SK-N-DZ (cell line): ENCODE results near the gene NT5C1A.

Experiments used
- DNase-seq: peaks from one replicate; pipeline ENCODE4 v3.0.0-alpha.2; 2015; ENCODE audit warnings: low spot score

NT5C1A gene

DNA sequence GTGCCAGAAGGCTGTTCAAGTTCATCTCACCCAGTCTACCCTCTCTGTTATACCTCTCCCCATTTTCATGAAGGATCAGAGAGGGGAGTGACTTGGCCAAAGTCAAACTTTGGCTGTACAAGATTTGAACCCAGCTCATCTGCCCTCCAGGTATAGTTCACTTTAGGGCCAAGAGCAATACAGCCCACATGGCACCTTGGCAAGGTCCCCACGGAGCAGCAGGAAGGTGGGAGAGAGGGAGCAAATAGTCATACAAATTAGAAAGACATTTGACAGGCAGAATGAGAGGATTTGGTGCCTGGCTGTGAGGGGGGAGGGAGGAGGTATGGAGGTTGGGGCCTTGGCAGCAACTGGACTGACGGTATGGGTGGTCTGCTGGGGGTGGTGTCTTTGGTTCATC lies 18.3 kb upstream of the NT5C1A start:
- DNase-seq = no peak

GRCh38 chr1:39689635-39690034 lies 17.7 kb upstream of the NT5C1A start:
- no peak for DNase-seq

- no peak for DNase-seq
Observed at GRCh38 chr1:39689214-39689613, 17.3 kb upstream of the NT5C1A start.

DNA sequence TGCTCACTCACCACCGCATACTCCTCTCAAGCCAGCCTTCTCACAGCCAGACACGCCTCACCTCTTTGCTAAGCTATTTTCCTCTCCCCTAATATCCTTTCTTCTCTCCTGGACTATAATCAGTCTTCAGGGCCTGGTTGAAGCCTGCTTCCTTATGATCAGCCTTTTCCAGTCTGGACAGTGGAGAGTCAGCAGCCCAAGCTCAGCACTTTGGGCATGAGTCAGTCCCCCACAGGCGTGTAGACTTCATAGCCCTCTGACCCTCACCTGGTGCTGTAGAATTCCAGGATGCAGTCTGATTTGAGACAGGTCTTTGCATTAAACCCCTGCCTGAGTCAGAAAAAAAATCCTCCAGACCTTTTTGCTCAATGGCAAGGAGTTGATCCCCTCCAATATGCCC lies 16.8 kb upstream of the NT5C1A start:
- no peak for DNase-seq

GRCh38 chr1:39687243-39687642 lies 15.3 kb upstream of the NT5C1A start:
- no peak for DNase-seq

DNA sequence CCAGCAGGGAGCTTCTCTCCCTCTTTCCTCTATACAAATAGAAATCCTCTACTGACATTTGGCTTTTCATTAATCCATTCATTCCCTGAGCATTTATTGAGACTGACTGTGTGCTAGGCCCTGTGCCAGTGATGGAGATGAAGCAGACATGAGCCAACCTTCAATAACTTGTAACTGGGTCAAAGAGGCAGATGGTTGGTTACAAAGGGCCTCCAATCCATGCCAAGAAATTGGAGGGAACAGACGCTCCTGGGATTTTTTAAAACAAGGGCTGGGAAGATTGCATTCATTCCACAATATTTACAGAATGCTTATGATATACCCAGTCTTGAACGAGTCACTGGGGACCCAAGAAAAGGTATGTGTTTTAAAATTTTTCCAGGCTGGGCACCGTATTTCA lies 13.2 kb upstream of the NT5C1A start:
- no peak for DNase-seq

DNA sequence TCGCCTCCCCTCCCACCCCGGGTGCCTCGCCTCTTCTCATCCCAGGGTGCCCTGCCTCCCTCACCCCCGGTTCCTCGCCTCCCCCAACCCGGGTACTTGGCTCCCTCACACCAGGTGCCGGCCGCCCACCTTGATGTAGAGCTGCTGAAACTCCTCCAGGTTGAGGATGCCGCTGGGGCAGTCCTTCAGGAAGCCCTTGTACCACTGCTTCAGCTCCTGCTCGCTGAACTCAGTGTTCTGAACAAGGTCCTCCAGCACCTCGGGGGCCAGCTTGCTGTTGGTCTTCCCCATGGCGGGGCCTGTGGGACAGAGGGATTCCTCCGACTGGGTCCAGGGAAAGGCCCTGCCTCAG lies 12.4 kb upstream of the NT5C1A start:
- no peak for DNase-seq

DNA sequence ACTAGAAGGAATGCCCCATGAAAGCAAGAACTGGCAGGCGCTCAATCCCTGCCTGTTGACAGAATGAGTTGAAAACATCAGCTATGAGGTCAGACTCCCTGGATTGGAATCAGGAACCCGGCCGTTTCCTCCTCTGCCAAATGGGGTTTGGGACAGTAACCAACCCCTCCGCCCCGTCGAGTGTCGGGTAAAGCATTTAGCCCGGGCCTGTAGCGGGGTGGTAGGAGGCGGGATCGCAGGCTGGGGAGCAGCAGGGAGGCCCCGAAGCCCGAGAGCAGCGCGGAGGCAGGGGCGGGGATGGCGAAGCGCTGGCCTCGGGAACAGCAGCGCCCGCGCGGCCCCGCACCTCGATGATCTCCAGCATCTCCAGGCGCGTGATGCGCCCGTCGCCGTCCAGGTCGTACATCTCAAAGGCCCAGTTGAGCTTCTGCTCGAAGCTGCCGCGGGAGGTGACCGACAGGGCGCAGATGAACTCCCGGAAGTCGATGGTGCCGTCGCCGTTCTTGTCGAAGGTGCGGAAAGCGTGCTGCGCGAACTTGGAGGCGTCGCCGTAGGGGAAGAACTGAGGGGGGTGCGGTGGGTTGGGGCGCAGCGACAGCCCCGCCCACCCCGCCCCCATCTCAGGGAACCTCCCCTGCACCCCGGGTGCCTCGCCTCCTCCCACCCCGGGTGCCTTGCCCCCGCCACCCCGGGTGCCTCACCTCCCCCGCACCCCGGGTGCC lies 11.8 kb upstream of the NT5C1A start:
- DNase-seq = no peak

- no peak for DNase-seq
Observed at GRCh38 chr1:39681999-39682398, 10.1 kb upstream of the NT5C1A start.

GRCh38 chr1:39681294-39681693 lies 9.4 kb upstream of the NT5C1A start:
- no peak for DNase-seq

DNA sequence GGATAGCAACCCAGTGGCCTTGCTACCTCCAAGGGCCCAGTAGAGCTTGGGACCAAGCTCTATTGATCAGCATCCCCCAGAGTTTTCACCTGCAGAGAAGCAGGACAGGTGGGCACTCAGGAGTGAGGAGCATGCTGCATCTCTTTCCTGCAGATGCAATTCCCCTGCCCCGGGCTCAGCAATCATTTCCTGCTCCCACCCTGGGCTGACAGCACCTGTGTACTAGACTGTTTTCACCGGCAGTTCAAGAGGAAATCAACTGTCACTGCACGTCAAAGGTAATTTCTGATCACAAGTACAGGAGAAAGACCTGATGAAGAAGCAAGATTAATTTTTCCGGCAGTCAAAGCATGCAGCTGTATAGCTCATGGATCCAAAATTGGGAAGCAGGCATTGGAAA lies 8.8 kb upstream of the NT5C1A start:
- DNase-seq = no peak

GRCh38 chr1:39679821-39680220 lies 7.9 kb upstream of the NT5C1A start:
- no peak for DNase-seq

DNA sequence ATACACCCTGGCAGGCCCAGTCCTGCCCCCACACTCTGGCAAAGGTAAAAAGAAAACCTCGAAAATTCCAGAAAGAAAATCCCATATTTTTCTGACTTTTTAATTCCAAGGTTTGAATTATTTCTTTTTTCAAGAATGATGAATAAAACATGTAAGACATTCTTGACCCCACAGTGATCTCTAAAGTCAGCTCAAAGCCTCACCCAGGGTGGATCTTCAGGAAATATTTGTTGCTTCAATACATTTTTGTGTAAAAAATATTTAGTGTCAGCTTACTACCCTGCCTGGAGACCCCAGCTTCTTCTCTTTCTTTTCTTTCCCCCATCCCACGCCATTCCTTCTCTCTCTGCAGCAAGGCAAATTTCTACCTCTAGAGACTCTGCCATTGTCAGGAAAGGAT lies 7.0 kb upstream of the NT5C1A start:
- DNase-seq = no peak

GRCh38 chr1:39677645-39678044 lies 5.7 kb upstream of the NT5C1A start:
- DNase-seq = no peak

- DNase-seq = no peak
Observed at GRCh38 chr1:39676948-39677548, 5.1 kb upstream of the NT5C1A start.

DNA sequence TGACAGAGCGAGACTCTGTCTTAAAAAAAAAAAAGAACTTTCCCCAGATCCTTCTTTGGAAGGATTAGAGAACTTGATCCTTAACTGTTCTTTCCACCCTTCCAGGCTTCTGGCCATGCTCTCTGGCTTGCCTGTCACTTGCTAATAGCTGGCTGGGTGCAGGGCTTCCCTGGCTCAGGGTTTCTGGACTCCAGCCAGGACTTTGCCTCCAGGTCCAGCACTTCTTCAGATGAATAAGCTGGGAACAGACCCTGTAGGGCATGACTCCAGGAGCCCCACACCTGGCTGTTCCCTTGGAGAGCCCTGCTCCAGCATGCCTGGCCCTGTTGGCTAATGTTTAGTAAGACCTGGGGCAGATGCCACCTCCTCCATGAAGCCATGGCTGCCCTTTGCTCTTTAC lies 3.3 kb upstream of the NT5C1A start:
- DNase-seq = no peak

DNA sequence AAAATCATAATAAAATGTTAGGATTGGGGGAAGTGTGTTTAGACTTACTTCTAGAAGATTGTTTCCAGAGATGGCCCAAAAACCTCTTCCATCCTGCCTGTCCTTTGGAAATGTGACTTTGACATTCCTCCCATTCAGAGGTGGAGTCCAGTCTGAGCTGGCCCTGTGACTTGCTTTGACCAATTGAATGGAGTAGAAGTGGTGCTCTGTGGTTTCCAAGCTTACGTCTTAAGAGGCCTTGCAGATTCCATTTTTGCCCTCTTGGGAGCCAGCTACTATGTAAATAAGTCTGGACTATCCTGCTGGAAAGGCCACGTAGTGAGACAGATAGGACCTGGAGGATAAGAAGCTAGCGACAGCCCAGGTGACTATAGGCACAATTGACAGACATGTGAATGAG lies 1.3 kb upstream of the NT5C1A start:
- no peak for DNase-seq

GRCh38 chr1:39672551-39672947 lies 642 bp upstream of the NT5C1A start:
- no peak for DNase-seq

- DNase-seq = no peak
Observed at GRCh38 chr1:39671433-39671792, 494 bp downstream of the NT5C1A start.

GRCh38 chr1:39670689-39671088 lies 1.2 kb downstream of the NT5C1A start:
- no peak for DNase-seq

GRCh38 chr1:39668894-39669293 lies 3.0 kb downstream of the NT5C1A start:
- no peak for DNase-seq

GRCh38 chr1:39668111-39668510 lies 3.8 kb downstream of the NT5C1A start:
- no peak for DNase-seq

DNA sequence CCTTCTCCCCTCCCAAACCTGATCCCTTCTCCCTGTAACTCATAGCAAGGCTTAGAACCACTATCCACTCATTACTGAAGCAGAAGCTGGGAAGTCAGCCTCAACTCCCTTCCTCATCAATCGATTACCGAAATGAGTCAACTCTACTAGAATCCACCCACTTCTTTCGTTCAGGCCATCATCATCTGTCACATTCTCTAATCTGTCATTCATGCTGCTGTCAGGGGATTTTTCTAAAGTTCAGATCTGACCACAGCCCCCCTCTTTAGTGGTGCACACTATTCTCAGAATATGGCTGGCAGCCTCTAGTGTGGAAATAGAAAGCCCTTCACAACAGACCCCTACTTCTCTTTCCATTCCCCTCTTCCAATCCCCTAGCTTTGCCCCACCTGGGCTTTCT lies 5.1 kb downstream of the NT5C1A start:
- no peak for DNase-seq

DNA sequence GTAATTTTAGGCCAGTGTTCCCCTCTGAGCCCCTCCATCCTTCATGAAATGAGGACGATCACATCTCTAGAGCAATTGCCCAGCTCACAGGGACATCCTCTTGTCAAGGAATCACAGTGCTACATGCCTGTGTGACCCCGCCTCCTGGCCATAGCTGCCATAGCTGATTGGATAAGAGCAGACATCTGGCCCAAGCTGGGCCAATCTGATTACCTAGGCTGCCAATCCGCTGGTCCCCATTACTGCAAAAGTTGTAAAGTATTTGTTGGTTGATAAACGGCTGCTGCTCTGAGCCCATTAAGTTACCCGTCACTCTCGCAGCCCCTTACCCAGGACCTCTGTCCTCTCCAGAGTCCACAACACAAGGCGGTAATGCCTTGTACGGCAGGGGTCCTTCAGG lies 8.3 kb downstream of the NT5C1A start:
- DNase-seq = peak; percentile 75
